Heart left ventricle (tissue), 13 donors: ENCODE results near the gene CCDC178.
A peak's percentile ranks its signal among the peaks of the same experiment; 100 is the strongest.

Experiments
- POLR2A ChIP-seq, 2 donors: fragments of 450-650 bp; IDR thresholded peaks; one replicate each; pipeline ENCODE4 v1.6.1; 2017; ENCODE audit warnings: antibody characterized with exemption in 2 of 2, mild to moderate bottlenecking in 2 of 2, moderate library complexity in 2 of 2
- TF ChIP-seq, protein P1 (sequence below), 12 donors: fragments of 200-600 bp; sonication (generic) in 4 of 12; IDR thresholded peaks; one replicate each; pipeline versions ENCODE4 v1.5.0 to v1.8.0; 2018 to 2022; ENCODE audit warnings: antibody characterized with exemption in 12 of 12, mild to moderate bottlenecking in 5 of 12
- donor health status: ischemic (EF 13 %, LVEDD 7.1; RV severe dilation, severe dysfunction).
- donor health status: DM: no; HTN: yes; CAD: no.
- donor health status: DM: no; HTN: no; CAD: no.
- donor health status: ischemic (EF 25% LVEDD 6.9; RV normal size, moderate dysfunction).
- donor health status: ischemic (EF 25% LVEDD 5.7; RV mildly dilated, moderate dysfunction).
- donor health status: ischemic (EF 35%, LVEDD 5.7; RV mildly dilated, moderate dysfunction).
- donor health status: nonischemic (EF 11% LVEDD 7.7; RV severe dilation, severe dysfunction).
- donor health status: DM: yes; HTN: yes; CAD: no.
- donor health status: PGD.
- donor health status: ischemic (EF 29% LVEDD 5.4; RV normal size, mild dysfunction).
- donor health status: nonischemic (EF 23%, LVEDD 6.1; RV moderate dilation, normal function).

DNA sequence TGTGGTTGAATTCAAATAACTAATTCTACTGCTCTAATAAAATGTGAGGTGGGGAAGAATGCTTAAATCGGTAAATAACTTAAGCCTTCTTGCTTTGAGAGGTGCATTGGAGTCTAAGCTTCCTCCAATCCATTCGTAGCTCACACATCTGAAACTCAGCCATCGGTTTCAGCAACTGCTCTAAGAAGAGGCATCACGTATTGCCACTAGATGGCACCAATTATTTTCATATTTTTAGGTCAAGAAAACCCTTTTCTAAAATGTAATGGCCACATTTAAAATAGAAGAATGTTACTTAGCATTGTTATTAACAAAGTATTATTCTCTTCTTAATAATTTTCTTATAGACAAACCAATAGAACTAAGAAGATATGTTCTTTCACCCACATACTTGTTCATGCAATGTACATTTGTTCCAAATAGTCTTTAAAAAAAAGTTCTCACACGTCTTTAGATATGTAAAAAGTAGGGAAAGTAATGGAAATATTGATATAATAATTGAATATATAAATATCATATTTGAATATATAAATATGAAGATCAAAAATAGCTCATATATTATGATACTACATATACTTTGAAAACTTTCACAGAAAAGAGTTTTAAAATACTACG, 229.8 kb downstream of the CCDC178 start:
- no peak for TF ChIP-seq POLR2A (IDR thresholded peaks at IDR 0.05)
- TF ChIP-seq, protein P1, sequence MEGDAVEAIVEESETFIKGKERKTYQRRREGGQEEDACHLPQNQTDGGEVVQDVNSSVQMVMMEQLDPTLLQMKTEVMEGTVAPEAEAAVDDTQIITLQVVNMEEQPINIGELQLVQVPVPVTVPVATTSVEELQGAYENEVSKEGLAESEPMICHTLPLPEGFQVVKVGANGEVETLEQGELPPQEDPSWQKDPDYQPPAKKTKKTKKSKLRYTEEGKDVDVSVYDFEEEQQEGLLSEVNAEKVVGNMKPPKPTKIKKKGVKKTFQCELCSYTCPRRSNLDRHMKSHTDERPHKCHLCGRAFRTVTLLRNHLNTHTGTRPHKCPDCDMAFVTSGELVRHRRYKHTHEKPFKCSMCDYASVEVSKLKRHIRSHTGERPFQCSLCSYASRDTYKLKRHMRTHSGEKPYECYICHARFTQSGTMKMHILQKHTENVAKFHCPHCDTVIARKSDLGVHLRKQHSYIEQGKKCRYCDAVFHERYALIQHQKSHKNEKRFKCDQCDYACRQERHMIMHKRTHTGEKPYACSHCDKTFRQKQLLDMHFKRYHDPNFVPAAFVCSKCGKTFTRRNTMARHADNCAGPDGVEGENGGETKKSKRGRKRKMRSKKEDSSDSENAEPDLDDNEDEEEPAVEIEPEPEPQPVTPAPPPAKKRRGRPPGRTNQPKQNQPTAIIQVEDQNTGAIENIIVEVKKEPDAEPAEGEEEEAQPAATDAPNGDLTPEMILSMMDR (IDR thresholded peaks at IDR 0.05) = peak in 10 of 12 donors; percentile 18 to 59 (median 35)
